GM12872 (cell line): ENCODE measurements around the gene PLAAT4.

Source experiments
- TF ChIP-seq, protein P1 (sequence below): IDR thresholded peaks from 3 replicates; pipeline ENCODE4 v1.5.1; 2011; ENCODE audit warnings: low read depth, mild to moderate bottlenecking, low read length, moderate library complexity; ENCODE audit not compliant: insufficient read depth

The PLAAT4 gene

GRCh38 chr11:63504933-63505586 lies 31.5 kb upstream of the PLAAT4 start:
- TF ChIP-seq, protein P1, sequence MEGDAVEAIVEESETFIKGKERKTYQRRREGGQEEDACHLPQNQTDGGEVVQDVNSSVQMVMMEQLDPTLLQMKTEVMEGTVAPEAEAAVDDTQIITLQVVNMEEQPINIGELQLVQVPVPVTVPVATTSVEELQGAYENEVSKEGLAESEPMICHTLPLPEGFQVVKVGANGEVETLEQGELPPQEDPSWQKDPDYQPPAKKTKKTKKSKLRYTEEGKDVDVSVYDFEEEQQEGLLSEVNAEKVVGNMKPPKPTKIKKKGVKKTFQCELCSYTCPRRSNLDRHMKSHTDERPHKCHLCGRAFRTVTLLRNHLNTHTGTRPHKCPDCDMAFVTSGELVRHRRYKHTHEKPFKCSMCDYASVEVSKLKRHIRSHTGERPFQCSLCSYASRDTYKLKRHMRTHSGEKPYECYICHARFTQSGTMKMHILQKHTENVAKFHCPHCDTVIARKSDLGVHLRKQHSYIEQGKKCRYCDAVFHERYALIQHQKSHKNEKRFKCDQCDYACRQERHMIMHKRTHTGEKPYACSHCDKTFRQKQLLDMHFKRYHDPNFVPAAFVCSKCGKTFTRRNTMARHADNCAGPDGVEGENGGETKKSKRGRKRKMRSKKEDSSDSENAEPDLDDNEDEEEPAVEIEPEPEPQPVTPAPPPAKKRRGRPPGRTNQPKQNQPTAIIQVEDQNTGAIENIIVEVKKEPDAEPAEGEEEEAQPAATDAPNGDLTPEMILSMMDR = no peak

- TF ChIP-seq, protein P1 = no peak
These were observed 30.6 kb upstream of the PLAAT4 start, which contains the start of gene LGALS12 for GRCh38 chr11:63505857-63506528. Gene LGALS12 (plus strand): TSS chr11:63506084. CDS start chr11:63506459, 375 bp downstream.

DNA sequence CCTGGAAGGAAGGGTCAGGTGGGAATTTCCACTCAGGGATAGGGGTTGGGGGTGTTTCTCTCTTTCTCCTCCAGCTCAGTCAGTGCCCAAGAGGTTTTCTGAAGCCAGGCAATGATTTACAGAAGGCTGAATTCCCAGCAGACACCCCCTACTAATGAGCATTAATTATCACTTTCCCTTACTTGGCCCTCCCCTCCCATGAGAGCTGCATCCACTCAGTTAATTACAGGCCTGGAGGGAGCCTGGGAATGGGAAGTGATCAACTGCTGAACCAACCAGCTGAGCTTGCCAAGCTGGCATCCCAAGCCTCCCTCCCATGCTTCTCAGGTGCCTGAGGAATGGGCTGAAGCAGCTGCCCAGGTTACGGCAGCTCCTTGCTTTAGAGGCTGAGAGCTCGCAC lies 29.7 kb upstream of the PLAAT4 start:
- TF ChIP-seq, protein P1 = no peak

DNA sequence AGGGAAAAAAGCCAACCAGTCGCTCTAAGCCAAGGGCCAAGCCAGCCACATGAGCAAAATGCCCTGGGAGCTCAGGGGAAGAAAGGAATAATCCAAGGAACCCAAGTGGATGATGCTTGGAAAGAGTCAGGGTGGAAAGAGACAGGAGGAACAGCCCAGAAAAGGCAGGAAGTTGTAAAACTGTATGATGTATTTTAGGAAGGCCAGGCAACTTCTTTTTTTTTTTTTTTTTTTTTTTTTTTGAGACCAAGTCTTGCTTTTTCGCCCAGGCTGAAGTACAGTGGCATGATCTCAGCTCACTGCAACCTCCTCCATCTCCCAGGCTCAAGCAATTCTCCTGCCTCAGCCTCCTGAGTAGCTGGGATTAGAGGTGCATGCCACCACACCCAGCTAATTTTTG lies 29.1 kb upstream of the PLAAT4 start:
- TF ChIP-seq, protein P1 = no peak

DNA sequence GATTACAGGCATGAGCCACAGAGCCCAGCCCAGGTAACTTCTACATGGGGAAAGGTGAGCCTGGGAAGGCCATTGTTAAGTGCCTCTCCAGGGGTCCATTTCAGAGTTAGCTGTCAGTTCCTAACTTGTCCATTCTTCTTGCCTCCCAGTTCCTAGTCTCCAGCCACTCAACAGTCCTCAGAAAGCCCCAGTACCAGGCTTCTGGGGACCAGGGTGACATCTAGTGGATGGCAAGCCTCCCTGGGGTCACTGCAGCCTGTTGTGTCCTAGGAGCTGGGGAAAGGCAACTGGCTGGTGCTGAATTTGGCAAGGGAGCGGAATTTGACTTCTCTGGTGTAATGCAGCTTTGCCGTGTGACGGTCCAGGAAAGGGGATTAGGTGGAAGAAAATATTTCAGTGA lies 28.6 kb upstream of the PLAAT4 start:
- TF ChIP-seq, protein P1 = peak; percentile 55

DNA sequence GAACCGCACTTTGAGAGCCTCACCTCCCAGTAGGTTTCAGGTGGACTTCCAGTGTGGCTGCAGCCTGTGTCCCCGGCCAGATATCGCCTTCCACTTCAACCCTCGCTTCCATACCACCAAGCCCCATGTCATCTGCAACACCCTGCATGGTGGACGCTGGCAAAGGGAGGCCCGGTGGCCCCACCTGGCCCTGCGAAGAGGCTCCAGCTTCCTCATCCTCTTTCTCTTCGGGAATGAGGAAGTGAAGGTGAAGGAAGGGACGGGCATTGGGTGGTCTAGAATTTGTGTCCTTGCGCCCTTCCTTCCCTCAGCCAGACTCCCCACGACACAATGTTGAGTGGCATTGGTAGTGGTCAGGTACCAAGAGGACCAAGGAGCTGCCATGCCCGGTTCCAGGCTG lies 27.9 kb upstream of the PLAAT4 start:
- TF ChIP-seq, protein P1 = no peak

- TF ChIP-seq, protein P1 = no peak
These were observed 26.1 kb upstream of the PLAAT4 start for GRCh38 chr11:63510360-63511047.
